Neural progenitor cell (in vitro differentiated cells): ENCODE measurements around the gene PBX1. TPM values are rescaled to one million over a fixed set of nuclear protein-coding genes. Genes with fewer than 3 reads are reported as not detected.

ENCODE experiments used
- DNase-seq: peaks from one replicate; pipeline ENCODE4 v3.0.0-alpha.2; 2016; ENCODE audit warnings: low spot score
- H2AFZ ChIP-seq: fragments of 200-600 bp; sonication (generic); replicated peaks from 2 replicates; pipeline ENCODE4 v1.6.1; 2016; ENCODE audit warnings: antibody characterized with exemption
- H3F3A ChIP-seq: fragments of 200-600 bp; sonication (generic); 2 replicates; pipeline ENCODE4 v1.6.1; 2016; ENCODE audit warnings: antibody characterized with exemption, low read depth
- H3K27ac ChIP-seq: fragments of 200-600 bp; sonication (generic); 2 replicates; pipeline ENCODE4 v1.5.1; 2016; ENCODE audit warnings: mild to moderate bottlenecking
- H3K27me3 ChIP-seq: fragments of 200-600 bp; sonication (generic); 2 replicates; pipeline ENCODE4 v1.6.1; 2016; ENCODE audit warnings: mild to moderate bottlenecking, moderate library complexity
- H3K36me3 ChIP-seq: fragments of 200-600 bp; sonication (generic); 2 replicates; pipeline ENCODE4 v1.5.1; 2016
- H3K4me1 ChIP-seq: fragments of 200-600 bp; sonication (generic); 2 replicates; pipeline ENCODE4 v1.6.1; 2016; ENCODE audit warnings: mixed run types
- H3K4me2 ChIP-seq: fragments of 200-600 bp; sonication (generic); 2 replicates; pipeline ENCODE4 v1.6.1; 2016
- H3K4me3 ChIP-seq: fragments of 200-600 bp; sonication (generic); 2 replicates; pipeline ENCODE4 v1.5.1; 2016
- H3K79me2 ChIP-seq: fragments of 200-600 bp; sonication (generic); 2 replicates; pipeline ENCODE4 v1.6.1; 2016; ENCODE audit warnings: low read depth
- H3K9ac ChIP-seq: fragments of 200-600 bp; sonication (generic); 2 replicates; pipeline ENCODE4 v1.6.1; 2016
- H3K9me3 ChIP-seq: fragments of 200-600 bp; sonication (generic); 2 replicates; pipeline ENCODE4 v1.5.1; 2016; ENCODE audit warnings: low read depth
- H4K20me1 ChIP-seq: fragments of 200-600 bp; sonication (generic); 2 replicates; pipeline ENCODE4 v1.6.1; 2016; ENCODE audit warnings: low read depth
- H3K27ac Mint-ChIP-seq: 3 replicates; pipeline ENCODE4 v1.8.0; 2021; ENCODE audit warnings: mixed read lengths
- H3K27me3 Mint-ChIP-seq: 2 replicates; pipeline ENCODE4 v1.8.0; 2022; ENCODE audit warnings: low read depth, mild to moderate bottlenecking, inconsistent platforms, moderate library complexity, mixed read lengths; ENCODE audit not compliant: insufficient read depth
- H3K36me3 Mint-ChIP-seq: 3 replicates; pipeline ENCODE4 v1.8.0; 2021; ENCODE audit warnings: mixed read lengths
- H3K4me1 Mint-ChIP-seq: 3 replicates; pipeline ENCODE4 v1.8.0; 2021; ENCODE audit warnings: mixed read lengths
- H3K4me3 Mint-ChIP-seq: 3 replicates; pipeline ENCODE4 v1.8.0; 2021; ENCODE audit warnings: mild to moderate bottlenecking, moderate library complexity, mixed read lengths
- H3K9me3 Mint-ChIP-seq: 3 replicates; pipeline ENCODE4 v1.8.0; 2020; ENCODE audit warnings: mixed read lengths
- CTCF ChIP-seq: fragments of 200-600 bp; sonication (generic); IDR thresholded peaks from 2 replicates; pipeline ENCODE4 v1.5.1; 2017; ENCODE audit warnings: antibody characterized with exemption, mild to moderate bottlenecking
- EZH2 ChIP-seq: fragments of 200-600 bp; sonication (generic); IDR thresholded peaks from 2 replicates; pipeline ENCODE4 v1.6.1; 2017; ENCODE audit warnings: antibody characterized with exemption, mild to moderate bottlenecking, moderate library complexity
- EZH2phosphoT487 ChIP-seq: fragments of 200-600 bp; sonication (generic); IDR thresholded peaks from 2 replicates; pipeline ENCODE4 v1.6.1; 2017; ENCODE audit warnings: antibody characterized with exemption
- total RNA-seq: library from RNA; depleted of rRNA; stranded (reverse); fragments of >200 nt; gene quantifications from 2 replicates; pipeline ENCODE4 v1.2.3, GENCODE V29; 2015; ENCODE audit warnings: low replicate concordance

The PBX1 gene
- total RNA-seq, 1 donor from 2014 or later = 91.1 TPM

- H3K27me3 ChIP-seq = no peaks in the 10 kb centered on the region
- Mint-ChIP-seq H3K4me1 (peaks cover 19% of the 10 kb centered on the region), H3K27me3 (peaks cover 3% of the 10 kb centered on the region), H3K36me3 (peaks cover 54% of the 10 kb centered on the region), H3K9me3 (no peaks in the 10 kb centered on the region), H3K27ac (no peak overlapping the region), H3K4me3 (no peak overlapping the region)
- no peaks in the 10 kb centered on the region for H3K36me3 ChIP-seq
- peaks cover 15% of the 10 kb centered on the region for H3K4me1 ChIP-seq
- H2AFZ ChIP-seq = no peak overlapping the region
- DNase-seq = no peak
- H3K4me3 ChIP-seq = no peak overlapping the region
- no peaks in the 10 kb centered on the region for H3K9me3 ChIP-seq
- TF ChIP-seq EZH2phosphoT487 (no peak), CTCF (no peak), EZH2 (no peak)
- no peak overlapping the region for H3K9ac ChIP-seq
- no peak overlapping the region for H3K27ac ChIP-seq
- H3F3A ChIP-seq = no peaks in the 10 kb centered on the region
- no peaks in the 10 kb centered on the region for H4K20me1 ChIP-seq
- H3K4me2 ChIP-seq = no peak overlapping the region
- no peaks in the 10 kb centered on the region for H3K79me2 ChIP-seq
Observed at GRCh38 chr1:164824542-164824941, 265.6 kb downstream of the PBX1 start.

GRCh38 chr1:164830628-164831027, 271.6 kb downstream of the PBX1 start:
- Histone ChIP-seq H3K27ac (no peak overlapping the region), H3K9me3 (no peaks in the 10 kb centered on the region), H2AFZ (no peak overlapping the region), H3K4me2 (no peak overlapping the region), H3K79me2 (no peaks in the 10 kb centered on the region), H4K20me1 (no peaks in the 10 kb centered on the region), H3F3A (no peaks in the 10 kb centered on the region), H3K4me3 (no peak overlapping the region), H3K4me1 (no peaks in the 10 kb centered on the region), H3K36me3 (no peaks in the 10 kb centered on the region), H3K27me3 (no peaks in the 10 kb centered on the region), H3K9ac (no peak overlapping the region)
- DNase-seq = no peak
- no peaks in the 10 kb centered on the region for H3K9me3 Mint-ChIP-seq
- H3K27me3 Mint-ChIP-seq = no peaks in the 10 kb centered on the region
- H3K27ac Mint-ChIP-seq = no peak overlapping the region
- no peak overlapping the region for H3K4me3 Mint-ChIP-seq
- peaks cover 24% of the 10 kb centered on the region for H3K36me3 Mint-ChIP-seq
- TF ChIP-seq EZH2 (no peak), EZH2phosphoT487 (no peak), CTCF (no peak)
- H3K4me1 Mint-ChIP-seq = no peaks in the 10 kb centered on the region

- TF ChIP-seq EZH2phosphoT487 = no peak
- TF ChIP-seq EZH2 = no peak
- no peak for TF ChIP-seq CTCF
- Mint-ChIP-seq H3K4me3 (no peak overlapping the region), H3K27ac (no peak overlapping the region), H3K4me1 (peaks cover 2% of the 10 kb centered on the region), H3K36me3 (peaks cover 23% of the 10 kb centered on the region), H3K9me3 (no peaks in the 10 kb centered on the region), H3K27me3 (no peaks in the 10 kb centered on the region)
- Histone ChIP-seq H3K9me3 (no peaks in the 10 kb centered on the region), H3K27ac (no peak overlapping the region), H3F3A (no peaks in the 10 kb centered on the region), H3K36me3 (no peaks in the 10 kb centered on the region), H3K4me2 (no peak overlapping the region), H2AFZ (no peak overlapping the region), H3K79me2 (no peaks in the 10 kb centered on the region), H3K9ac (no peak overlapping the region), H3K27me3 (no peaks in the 10 kb centered on the region), H3K4me3 (no peak overlapping the region), H3K4me1 (no peaks in the 10 kb centered on the region), H4K20me1 (no peaks in the 10 kb centered on the region)
- no peak for DNase-seq
Observed at GRCh38 chr1:164834641-164835040, 275.7 kb downstream of the PBX1 start.
